NT2/D1 (cell line): ENCODE data around the gene ZDHHC11.

Experiments
- SUZ12 ChIP-seq: IDR thresholded peaks from 2 replicates; pipeline ENCODE4 v1.6.1; 2011; ENCODE audit not compliant: insufficient read length, insufficient read depth; ENCODE audit errors: extremely low read depth
- YY1 ChIP-seq: IDR thresholded peaks from 2 replicates; pipeline ENCODE4 v1.6.1; 2011; ENCODE audit not compliant: insufficient read length, insufficient read depth
- ZNF274 ChIP-seq: IDR thresholded peaks from 2 replicates; pipeline ENCODE4 v1.6.1; 2011; ENCODE audit warnings: mild to moderate bottlenecking, low read depth, low read length

- TF ChIP-seq YY1 (no peak), ZNF274 (no peak), SUZ12 (no peak)
Measured at GRCh38 chr5:860506-861150, 9.8 kb upstream of the ZDHHC11 start.
